Activated CD4-positive, alpha-beta T cell treated with anti-CD3 and anti-CD28 coated beads for 1 hour (primary cell): Measurements from ENCODE around the gene TOP3B.

Experiments
- DNase-seq: peaks from one replicate; pipeline ENCODE4 v3.0.0-alpha.2; 2020

Gene TOP3B, protein sequence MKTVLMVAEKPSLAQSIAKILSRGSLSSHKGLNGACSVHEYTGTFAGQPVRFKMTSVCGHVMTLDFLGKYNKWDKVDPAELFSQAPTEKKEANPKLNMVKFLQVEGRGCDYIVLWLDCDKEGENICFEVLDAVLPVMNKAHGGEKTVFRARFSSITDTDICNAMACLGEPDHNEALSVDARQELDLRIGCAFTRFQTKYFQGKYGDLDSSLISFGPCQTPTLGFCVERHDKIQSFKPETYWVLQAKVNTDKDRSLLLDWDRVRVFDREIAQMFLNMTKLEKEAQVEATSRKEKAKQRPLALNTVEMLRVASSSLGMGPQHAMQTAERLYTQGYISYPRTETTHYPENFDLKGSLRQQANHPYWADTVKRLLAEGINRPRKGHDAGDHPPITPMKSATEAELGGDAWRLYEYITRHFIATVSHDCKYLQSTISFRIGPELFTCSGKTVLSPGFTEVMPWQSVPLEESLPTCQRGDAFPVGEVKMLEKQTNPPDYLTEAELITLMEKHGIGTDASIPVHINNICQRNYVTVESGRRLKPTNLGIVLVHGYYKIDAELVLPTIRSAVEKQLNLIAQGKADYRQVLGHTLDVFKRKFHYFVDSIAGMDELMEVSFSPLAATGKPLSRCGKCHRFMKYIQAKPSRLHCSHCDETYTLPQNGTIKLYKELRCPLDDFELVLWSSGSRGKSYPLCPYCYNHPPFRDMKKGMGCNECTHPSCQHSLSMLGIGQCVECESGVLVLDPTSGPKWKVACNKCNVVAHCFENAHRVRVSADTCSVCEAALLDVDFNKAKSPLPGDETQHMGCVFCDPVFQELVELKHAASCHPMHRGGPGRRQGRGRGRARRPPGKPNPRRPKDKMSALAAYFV

DNA sequence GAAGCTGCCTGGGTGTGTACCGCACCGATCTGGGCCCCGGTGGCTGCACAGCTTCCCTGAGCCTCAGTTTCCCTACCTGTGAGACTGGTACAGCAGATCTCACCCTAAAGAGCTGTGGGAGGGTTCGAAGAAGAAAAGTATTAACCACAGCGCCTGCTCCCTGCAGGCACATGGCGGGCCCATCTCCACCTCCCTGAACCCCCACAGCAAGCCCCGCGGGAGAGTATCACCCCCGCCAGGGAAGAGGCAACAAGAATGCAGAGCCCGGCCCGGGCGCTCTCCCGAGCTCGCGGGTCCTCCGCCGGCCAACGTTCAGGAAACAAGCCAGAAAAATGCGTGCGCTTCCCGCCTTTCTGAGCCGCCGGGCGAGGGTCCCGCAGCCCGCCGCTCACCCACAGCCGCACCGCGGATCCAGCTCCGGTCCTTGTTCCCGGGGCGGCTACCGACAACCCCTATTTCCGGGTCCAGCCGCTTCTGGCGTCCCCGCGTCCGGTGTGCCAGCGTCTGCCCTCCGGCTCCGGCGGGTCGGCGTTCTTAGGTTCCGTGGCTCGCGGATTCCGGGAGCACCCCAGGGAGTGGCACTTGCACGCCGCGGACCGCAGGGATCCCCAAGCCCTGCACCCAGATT, at the start of gene TOP3B:
TOP3B (minus strand) TSS at position 450 of the 628 bp plus-strand sequence. CDS start 7,078 bp downstream, outside the sequence.
- peak; percentile 72 for DNase-seq

DNA sequence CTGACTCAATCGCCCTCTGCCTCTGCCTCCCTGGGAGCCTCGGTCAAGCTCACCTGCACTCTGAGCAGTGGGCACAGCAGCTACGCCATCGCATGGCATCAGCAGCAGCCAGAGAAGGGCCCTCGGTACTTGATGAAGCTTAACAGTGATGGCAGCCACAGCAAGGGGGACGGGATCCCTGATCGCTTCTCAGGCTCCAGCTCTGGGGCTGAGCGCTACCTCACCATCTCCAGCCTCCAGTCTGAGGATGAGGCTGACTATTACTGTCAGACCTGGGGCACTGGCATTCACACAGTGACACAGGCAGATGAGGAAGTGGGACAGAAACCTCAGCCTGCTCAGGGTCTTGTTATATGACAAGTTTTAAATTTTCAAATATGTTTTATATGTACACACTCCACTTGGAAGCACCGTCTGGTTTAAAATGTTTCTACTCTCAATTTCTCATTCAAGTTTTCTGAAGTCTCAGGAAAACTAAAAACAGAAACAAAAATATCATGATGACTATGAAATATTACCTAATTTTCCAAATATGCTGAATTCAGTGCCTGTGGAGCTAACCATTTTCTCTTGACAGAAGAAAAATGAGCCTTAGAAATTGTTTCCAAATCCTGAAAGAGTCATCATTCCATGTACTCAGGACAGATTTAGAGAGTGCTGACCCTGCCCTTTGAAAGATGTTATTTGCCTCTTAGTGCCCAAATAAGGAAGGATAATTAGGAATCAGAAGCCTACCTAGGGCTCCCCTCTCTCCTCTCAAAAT, 48.8 kb upstream of the TOP3B start:
- DNase-seq: no peak

DNA sequence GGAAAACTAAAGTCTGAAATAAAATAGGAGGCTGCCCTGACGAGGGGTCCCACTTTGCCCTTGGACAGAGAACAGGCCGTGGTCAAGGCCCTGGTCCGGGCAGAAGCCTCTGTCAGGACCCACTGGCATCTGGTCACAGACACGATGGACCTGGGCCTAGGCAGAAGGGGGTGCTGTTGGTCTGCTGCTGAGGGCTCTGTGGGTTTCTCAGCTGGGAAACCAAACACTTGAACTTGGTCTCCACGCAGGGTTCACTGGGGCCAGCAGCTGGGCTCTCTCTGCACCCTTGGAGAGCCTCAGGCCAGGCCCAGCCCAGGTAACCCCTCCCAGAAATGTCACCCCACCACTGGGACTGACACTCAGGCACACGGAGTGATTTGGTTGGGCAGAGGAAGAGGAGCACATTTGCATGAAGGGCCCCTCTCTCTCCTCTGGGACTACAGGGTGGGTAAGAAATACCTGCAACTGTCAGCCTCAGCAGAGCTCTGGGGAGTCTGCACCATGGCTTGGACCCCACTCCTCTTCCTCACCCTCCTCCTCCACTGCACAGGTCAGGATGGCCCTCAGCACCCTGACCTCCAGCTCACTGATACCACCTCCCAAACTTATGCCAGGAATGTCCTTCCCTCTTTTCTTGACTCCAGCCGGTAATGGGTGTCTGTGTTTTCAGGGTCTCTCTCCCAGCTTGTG, 48.1 kb upstream of the TOP3B start:
- DNase-seq: no peak

DNA sequence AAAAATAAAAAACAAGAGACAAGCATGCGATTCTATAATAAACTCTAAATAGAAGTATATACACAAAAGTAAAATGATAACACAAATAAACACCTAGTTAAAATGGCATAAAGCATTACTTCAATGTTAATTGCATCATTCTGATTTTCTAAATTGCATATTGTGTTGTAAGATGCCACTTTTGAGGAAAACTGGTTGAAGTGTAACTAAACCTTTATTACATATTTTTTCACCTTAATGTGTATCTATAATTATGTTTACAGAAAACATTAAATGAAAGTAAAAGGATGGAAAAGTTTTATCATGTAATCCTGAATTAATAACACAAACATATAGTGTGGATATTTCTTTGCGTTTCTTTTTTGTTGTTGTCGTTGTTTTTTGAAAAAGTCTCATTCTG, 45.4 kb upstream of the TOP3B start:
- no peak for DNase-seq

DNA sequence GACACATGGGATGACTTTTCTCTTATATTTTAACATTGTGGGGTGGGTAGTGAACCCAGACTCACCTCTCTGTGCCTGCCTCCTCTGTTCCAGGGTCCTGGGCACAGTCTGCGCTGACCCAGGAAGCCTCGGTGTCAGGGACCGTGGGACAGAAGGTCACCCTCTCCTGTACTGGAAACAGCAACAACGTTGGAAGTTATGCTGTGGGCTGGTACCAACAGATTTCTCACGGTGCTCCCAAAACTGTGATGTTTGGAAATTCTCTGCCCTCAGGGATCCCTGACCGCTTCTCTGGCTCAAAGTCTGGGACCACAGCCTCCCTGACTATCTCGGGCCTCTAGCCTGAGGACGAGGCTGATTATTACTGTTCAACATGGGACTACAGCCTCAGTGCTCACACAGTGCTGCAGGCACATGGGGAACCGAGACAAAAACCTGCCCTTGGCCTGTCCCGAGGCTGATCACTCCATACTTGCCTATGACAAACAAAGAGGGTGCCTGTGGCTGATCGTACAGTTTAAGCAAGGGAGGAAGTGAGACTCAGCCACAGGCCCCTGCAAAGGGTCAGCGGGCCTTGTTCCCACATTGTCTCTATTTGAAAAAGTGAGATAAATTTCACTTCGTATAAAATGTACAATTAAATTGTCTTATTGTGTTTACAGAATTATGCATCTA, 43.7 kb upstream of the TOP3B start:
- no peak for DNase-seq

DNA sequence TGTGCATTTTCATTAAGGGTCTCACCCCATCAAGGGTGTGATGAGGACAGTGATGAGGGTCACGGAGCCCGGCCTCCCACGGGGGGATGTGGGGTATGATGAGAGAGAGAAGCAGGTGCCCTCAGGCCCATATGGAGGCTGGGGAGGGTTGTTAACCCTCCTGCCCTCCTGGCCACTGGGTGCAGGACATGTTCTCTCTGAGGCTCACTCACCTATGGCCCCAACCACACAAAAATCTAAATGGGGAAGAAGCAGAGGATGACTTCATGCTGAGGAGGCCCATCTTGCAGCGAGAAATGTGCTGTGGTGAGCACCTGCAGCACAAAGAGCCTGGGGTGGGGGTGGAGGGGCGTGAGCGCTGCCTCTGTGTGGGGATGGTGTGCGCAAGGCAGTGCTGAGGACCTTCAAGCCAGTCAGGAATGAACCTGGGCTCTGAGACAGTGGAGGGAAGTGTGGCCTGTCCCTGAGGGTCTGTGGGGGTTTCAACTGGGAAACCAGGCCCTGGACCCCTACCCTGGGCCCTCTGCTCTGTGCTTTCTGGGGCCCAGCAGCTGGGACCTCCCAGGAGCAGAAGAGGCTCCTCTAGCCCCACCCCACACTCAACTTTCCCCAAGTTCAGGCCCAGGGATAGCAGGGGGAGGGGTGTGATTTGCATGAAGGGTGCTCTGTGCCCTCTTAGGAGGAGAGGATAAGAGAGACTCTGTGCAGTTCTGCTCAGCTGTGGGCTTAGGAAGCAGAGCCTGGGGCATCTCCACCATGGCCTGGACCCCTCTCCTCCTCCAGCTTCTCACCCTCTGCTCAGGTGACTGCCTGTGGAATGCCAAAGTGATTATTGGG, 43.0 kb upstream of the TOP3B start:
- DNase-seq: no peak

DNA sequence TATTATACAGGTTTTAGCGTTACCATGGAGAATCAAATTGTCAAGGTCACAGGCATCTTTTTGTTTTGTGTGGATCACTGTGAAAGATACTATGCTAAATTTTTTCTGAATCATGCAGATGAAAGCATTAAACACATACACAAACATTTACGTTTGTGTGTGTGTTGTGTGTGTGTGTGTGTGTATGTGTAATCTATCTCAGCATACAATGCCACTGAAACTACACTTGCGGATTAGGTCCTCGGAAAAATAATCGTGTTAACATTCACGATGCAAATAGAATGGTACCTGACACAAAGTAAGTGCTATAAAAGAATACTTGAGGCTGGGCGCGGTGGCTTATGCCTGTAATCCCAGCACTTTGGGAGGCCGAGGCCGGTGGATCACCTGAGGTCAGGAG, 41.9 kb upstream of the TOP3B start:
- DNase-seq: no peak

DNA sequence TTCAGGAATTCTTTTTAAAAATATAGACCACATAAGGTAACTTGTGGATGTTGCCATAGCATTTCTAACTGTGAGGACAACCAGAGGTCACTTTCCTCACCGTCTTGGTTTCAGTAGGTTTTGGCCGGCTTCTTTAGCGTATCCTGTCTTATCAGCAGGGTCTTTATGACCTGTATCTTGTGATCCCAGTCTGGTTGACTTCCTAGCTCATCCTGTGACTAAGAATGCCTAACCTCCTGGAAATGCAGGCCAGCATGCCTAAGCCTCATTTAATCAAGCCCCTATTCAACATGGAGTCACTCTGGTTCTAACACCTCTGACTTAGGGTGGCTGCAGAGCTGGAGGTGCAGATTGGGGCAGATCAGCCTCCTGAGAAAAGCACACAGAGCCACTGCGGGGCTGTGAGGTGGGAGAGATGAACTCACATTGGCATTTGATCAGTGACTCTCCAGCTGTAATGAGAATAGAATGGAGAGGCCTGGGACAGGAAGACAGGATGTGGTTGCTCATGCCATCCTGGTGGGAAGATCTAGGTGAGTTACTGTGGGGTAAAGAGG, 41.1 kb upstream of the TOP3B start:
- no peak for DNase-seq

DNA sequence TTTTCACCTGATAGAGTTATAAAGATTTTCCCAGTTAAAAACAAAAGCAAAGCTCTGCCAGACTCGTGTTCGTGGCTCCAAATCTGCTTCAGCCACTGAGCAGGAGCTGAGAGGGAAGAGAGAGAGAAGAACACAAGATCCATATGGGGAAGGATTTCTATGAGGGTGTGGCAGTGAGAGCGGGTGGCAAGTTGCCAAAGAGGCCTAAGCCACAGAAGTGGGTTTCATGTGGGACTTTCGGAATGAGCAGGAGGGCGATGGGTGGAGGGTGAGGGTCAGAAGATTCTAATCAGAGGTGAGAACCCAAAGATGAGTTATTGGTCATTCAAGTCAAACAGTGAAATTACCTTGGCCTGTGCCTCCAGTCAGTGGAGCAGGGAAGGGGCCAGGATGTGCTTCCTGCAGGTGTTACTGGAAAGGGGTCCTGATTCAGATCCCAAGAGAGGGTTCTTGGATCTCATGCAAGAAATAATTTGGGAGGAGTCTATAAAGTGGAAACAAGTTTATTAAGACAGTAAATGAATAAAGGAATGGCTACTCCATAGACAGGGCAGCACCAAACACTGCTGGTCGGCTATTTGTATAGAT, 40.5 kb upstream of the TOP3B start:
- DNase-seq: no peak

DNA sequence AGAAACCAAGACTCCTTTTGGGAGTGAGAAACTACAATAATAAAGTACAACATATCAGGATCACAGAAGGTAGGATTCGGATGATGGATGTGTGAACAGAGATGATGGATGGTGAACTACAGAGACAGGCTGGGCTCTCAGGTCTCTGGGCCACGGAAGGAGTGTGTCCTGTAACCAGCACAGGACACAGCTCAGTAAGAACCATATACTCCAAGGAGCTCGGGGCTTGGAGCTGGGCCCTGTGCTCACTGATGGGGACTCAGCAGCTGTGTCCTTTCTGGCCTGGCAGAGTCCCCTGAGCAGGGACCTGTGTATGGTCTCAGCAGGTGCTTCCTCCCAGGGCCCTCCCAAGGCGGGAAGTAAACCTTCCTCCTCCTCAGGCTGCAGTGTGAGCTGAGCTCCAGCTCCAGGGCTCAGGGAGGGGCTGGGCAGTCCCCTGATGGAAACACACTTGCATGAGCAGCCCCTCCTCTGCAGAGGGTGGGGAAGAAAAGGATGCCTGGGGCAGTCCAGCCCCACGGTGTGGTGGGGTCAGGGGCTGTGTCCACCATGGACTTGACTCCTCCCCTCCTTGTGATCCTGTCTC, 39.8 kb upstream of the TOP3B start:
- no peak for DNase-seq

DNA sequence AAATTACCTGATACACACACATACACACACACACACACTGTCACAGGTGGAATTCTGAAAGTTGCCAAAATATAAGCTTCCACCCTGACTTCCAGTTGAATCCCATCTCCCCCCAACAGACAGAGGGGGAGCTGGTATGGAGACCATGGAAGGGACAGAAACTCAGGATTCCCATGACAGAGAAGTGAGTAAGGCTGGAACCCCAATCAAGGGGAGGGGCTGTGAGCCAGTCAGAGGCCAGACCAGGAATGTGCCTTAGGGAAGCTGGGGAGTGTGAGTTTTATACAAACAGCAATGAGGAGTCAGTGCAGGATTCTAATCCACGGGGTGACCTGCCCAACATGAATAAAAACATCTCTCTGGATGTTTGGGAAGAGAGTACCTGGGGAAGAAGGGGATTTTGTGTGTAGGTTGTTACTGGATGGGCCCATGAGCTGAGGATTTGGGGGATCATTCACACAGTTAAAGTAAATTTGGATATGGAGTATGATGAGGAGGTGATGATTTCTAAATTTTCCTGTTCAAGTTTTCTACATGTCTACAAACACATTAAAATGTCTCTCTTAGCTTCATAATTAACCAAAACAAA, 38.7 kb upstream of the TOP3B start:
- no peak for DNase-seq

DNA sequence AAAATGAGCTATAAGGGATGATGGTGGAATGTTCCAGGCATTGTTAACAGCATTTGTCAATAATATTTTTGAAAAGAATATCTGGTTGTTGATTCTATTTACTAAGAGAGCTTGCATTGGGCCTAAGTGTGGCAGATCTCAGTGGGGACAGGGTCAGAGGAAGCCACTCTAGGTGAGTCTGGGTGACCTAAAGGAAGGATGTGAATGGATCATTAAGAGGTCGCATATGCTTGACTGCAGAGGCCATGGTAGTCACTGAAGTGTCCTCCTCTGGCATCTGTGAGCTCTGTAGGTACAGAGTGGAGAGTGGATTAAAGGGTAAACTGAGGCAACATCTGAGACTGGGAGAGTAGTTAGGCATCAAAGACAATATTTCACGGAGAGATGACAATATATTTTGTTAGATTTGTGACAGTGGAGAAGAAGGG, 37.9 kb upstream of the TOP3B start:
- DNase-seq: no peak

DNA sequence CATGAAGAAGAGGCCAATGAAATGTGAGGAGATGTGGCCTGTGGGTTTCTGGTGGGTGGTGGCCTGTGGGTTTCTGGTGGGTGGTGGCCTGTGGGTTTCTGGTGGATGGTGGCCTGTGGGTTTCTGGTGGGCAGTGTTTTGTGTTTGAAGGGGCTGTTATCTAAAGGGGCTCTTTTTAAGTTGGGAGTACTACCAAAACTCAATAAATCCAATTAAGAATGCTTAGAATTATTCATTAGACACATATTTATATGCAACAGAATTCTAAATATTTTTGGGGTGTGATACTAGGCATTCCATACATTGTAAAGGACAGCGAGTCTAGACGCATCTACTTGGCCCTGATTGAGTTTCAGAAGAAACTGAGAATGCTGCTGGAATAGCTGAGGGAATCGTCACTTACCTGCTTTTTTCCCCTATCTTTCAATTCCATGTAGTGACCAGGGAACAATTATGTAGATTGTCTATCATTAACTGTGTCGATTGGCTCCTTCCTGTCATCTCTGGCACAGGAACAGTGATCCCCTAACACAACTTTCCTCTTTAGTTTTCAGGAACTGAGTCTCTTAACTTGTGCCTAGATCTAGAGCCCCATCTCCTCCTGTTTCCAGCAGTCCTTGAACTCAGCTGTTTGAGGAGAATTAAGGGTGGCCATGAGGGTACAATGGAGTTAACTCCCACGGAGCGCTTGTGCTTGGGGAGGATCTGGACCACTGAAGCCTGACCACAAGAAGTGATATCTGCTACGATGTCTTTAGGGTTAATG, 37.3 kb upstream of the TOP3B start:
- no peak for DNase-seq

DNA sequence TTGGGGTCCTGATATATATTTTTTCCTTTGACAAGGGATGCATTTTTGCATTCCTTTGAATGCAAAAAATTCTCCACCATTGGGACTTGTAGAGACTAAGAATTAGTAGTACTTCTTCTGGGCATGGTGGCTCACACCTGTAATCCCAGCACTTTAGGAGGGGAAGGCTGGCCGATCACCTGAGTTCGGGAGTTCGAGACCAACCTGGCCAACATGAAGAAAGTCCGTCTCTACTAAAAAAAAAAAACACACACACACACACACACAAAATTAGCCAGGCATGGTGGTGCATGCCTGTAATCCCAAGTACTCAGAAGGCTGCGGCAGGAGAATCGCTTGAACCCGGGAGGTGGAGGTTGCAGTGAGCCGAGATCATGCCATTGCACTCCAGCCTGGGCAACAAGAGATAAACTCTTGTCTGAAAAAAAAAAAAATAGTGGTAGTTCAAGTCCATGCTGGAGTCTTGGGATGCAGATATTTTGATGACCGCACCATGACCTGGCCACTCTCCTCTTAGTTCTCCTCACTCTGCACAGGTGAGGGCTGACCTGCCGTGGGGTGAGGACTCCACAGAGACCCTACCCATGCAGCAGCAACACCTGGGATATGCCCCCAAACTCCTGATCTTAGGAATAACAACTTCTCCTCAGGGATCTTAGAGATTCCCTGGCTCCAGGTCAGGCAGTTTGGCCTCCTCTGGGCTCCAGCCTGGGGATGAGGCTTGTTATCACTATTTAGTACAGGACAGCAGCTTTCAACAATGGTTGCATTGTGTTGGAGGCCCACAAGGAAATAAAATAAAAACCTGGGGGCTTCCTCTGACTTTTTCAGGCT, 36.5 kb upstream of the TOP3B start:
- DNase-seq: no peak

DNA sequence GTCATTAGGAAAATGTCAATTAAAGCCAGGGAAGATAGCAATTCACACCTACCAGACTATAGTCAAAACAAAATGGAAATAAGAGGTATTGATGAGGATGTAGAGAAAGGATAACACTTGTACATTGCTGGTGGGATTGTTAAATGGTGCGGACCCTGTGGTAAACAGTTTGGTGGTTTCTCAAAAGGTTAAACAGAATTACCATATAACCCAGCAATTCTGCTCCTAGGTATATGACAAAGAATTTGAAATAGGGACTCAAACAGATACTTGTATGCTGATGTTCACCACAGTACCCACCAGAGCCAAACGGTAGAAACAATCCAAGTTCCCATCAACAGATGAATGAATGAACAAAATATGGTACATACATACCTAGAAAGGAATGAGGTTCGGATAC, 33.0 kb upstream of the TOP3B start:
- DNase-seq: no peak

DNA sequence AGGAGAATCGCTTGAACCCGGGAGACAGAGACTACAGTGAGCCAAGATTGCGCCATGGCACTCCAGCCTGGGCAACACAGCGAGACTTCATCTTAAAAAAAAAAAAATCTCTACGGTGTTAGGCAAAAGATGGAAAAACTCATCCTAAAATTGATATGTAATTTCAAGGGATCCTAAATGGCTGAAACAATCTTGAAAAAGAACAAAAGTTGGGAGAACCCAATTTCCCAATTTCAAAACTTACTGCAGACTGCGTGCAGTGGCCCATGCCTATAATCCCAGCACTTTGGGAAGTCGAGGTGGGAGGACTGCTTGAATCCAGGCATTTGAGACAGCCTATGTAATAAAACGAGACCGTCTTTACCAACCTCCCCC, 31.7 kb upstream of the TOP3B start:
- no peak for DNase-seq

DNA sequence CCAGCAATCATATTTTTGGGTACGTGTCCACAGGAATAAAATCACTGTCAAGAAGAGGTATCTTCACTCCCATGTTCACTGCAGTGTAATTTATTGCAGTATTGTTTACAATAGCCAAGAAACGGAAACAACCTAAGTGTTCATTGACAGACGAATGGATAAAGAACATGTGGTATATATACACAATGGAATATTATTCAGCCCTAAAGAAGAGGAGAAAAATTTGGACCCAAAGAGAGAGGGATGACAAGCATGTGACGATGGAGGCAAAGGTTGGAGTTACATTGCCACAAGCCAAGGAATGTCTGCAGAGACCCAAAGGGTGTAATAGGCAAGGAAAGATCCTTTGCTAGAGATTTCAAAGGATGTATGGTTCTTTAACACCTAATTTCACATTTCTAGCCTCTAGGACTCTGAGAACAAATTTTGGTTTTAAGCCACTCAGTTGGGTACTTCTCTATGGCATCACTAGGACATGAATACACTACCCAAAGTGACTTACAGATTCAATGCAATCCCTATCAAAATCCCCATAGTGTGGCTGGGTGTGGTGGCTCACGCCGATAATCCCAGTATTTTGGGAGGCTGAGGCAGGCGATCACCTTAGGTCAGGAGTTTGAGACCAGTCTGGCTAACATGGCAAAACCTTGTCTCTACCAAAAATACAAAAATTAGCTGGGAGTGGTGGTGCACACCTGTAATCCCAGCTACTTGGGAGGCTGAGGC, 31.1 kb upstream of the TOP3B start:
- DNase-seq: no peak
